Measurements from ENCODE around the gene LGALS7. TPM values are rescaled to one million over a fixed set of nuclear protein-coding genes. Genes with fewer than 3 reads are reported as not detected.

The LGALS7 gene
- total and polyA plus RNA-seq, 7 donors, result not detected

- TF ChIP-seq POLR2AphosphoS5 (IDR thresholded peaks at IDR 0.05), result no peak
- no peak for TF ChIP-seq POLR2A (IDR thresholded peaks at IDR 0.05)
- TF ChIP-seq CTCF (IDR thresholded peaks at IDR 0.05), result no peak
- no peak for TF ChIP-seq EP300 (IDR thresholded peaks at IDR 0.05)
- Histone ChIP-seq H3K4me1 (peaks cover 0 to 15% (median 12%) of the 10 kb centered on the region in 4 donors), H3K27me3 (no peaks in the 10 kb centered on the region), H3K36me3 (no peaks in the 10 kb centered on the region), H3K4me3 (no peak overlapping the region), H3K9me3 (no peaks in the 10 kb centered on the region), H3K27ac (no peak overlapping the region)
- intact Hi-C loops (cut with DNase I), result loop anchor here (5.0 kb wide), 1 partner anchor 93 kb away; the partner anchor contains the start of gene ECH1
- WGBS, 2 donors, result 74% methylated on average over 16 of the region's 16 CpGs
- DNase-seq, result no peak
These were observed 33.7 kb downstream of the LGALS7 start for GRCh38 chr19:38739440-38740256.

- Histone ChIP-seq H3K27me3 (no peaks in the 10 kb centered on the region), H3K4me1 (peaks cover 0 to 15% (median 12%) of the 10 kb centered on the region in 4 donors), H3K4me3 (no peak overlapping the region), H3K36me3 (no peaks in the 10 kb centered on the region), H3K9me3 (no peaks in the 10 kb centered on the region), H3K27ac (no peak overlapping the region)
- peak; percentile 48 for DNase-seq
- intact Hi-C loops (cut with DNase I), result loop anchor here (5.0 kb wide), 1 partner anchor 94 kb away; the partner anchor contains the start of gene ECH1
- no peak for TF ChIP-seq EP300 (IDR thresholded peaks at IDR 0.05)
- TF ChIP-seq POLR2A (IDR thresholded peaks at IDR 0.05), result no peak
- no peak for TF ChIP-seq POLR2AphosphoS5 (IDR thresholded peaks at IDR 0.05)
- no peak for TF ChIP-seq CTCF (IDR thresholded peaks at IDR 0.05)
- 98% methylated on average over 21 of the region's 21 CpGs for WGBS, 2 donors
These were observed 35.2 kb downstream of the LGALS7 start for GRCh38 chr19:38737921-38738737.

GRCh38 chr19:38737281-38737865 is 35.9 kb downstream of the LGALS7 start:
- H3K27ac ChIP-seq, result no peak overlapping the region
- 40 to 67% methylated on average over 22 of the region's 22 CpGs for WGBS, 2 donors
- intact Hi-C loops (cut with DNase I), result loop anchor here (5.0 kb wide), 1 partner anchor 95 kb away; the partner anchor contains the start of gene ECH1
- H3K36me3 ChIP-seq, result no peaks in the 10 kb centered on the region
- TF ChIP-seq POLR2A (IDR thresholded peaks at IDR 0.05) (no peak), POLR2AphosphoS5 (IDR thresholded peaks at IDR 0.05) (no peak), CTCF (IDR thresholded peaks at IDR 0.05) (no peak), EP300 (IDR thresholded peaks at IDR 0.05) (no peak)
- no peak overlapping the region for H3K4me3 ChIP-seq
- DNase-seq, result no peak
- no peaks in the 10 kb centered on the region for H3K9me3 ChIP-seq
- H3K27me3 ChIP-seq, result no peaks in the 10 kb centered on the region
- peaks cover 0 to 15% (median 12%) of the 10 kb centered on the region in 4 donors for H3K4me1 ChIP-seq

GRCh38 chr19:38736413-38737280 is 36.7 kb downstream of the LGALS7 start:
- H3K27ac ChIP-seq, result peak overlapping the region in 3 of 4 donors; percentile 43 to 60 (median 47)
- no peaks in the 10 kb centered on the region for H3K9me3 ChIP-seq
- peaks cover 0 to 15% (median 12%) of the 10 kb centered on the region in 4 donors for H3K4me1 ChIP-seq
- 5 to 7% methylated on average over 36 of the region's 36 CpGs for WGBS, 2 donors
- intact Hi-C loops (cut with DNase I), result loop anchor here (5.0 kb wide), 1 partner anchor 96 kb away; the partner anchor contains the start of gene ECH1
- no peak for TF ChIP-seq POLR2AphosphoS5 (IDR thresholded peaks at IDR 0.05)
- TF ChIP-seq CTCF (IDR thresholded peaks at IDR 0.05), result no peak
- no peak for TF ChIP-seq POLR2A (IDR thresholded peaks at IDR 0.05)
- no peak for TF ChIP-seq EP300 (IDR thresholded peaks at IDR 0.05)
- no peaks in the 10 kb centered on the region for H3K27me3 ChIP-seq
- DNase-seq, result peak; percentile 71
- no peaks in the 10 kb centered on the region for H3K36me3 ChIP-seq
- H3K4me3 ChIP-seq, result peak overlapping the region; percentile 22 to 51 (median 40)
